Heart left ventricle (tissue), 16 donors: ENCODE data around the gene PPFIA2. TPM values are rescaled to one million over a fixed set of nuclear protein-coding genes. Genes with fewer than 3 reads are reported as not detected.

Source experiments
- ATAC-seq, 4 donors: fragments of 200-7000 bp; cut with Tn5 transposase; one replicate each; pipeline ENCODE4 v1.9.1; 2020 to 2022; ENCODE audit warnings: moderate library complexity in 4 of 4, mild to moderate bottlenecking in 3 of 4, moderate number of reproducible peaks in 1 of 4
- DNase-seq, 5 donors: peaks; one replicate each; pipeline ENCODE4 v3.0.0-alpha.2; 2020
- H3K27ac ChIP-seq, 12 donors: fragments of 200-600 bp; sonication (generic) in 4 of 12; one replicate each; pipeline versions ENCODE4 v1.5.0 to v1.8.0; 2016 to 2022; ENCODE audit warnings: mild to moderate bottlenecking in 2 of 12
- H3K27me3 ChIP-seq, 9 donors: fragments of 200-600 bp; sonication (generic) in 2 of 9; one replicate each; pipeline versions ENCODE4 v1.5.1 to v1.8.0; 2016 to 2022; ENCODE audit warnings: mild to moderate bottlenecking in 3 of 9
- H3K36me3 ChIP-seq, 9 donors: fragments of 200-600 bp; sonication (generic) in 2 of 9; one replicate each; pipeline versions ENCODE4 v1.5.0 to v1.8.0; 2018 to 2022; ENCODE audit warnings: mild to moderate bottlenecking in 2 of 9
- H3K4me1 ChIP-seq, 12 donors: fragments of 200-600 bp; sonication (generic) in 4 of 12; one replicate each; pipeline versions ENCODE4 v1.5.0 to v1.8.0; 2016 to 2022; ENCODE audit warnings: mild to moderate bottlenecking in 3 of 12
- H3K4me3 ChIP-seq, 12 donors: fragments of 200-600 bp; sonication (generic) in 4 of 12; one replicate each; pipeline versions ENCODE4 v1.5.0 to v1.8.0; 2017 to 2022; ENCODE audit warnings: mild to moderate bottlenecking in 9 of 12, moderate library complexity in 4 of 12
- H3K9me3 ChIP-seq, 12 donors: fragments of 200-600 bp; sonication (generic) in 4 of 12; one replicate each; pipeline versions ENCODE4 v1.5.0 to v1.8.0; 2016 to 2022; ENCODE audit warnings: mild to moderate bottlenecking in 1 of 12
- POLR2A ChIP-seq, 2 donors: fragments of 450-650 bp; IDR thresholded peaks; one replicate each; pipeline ENCODE4 v1.6.1; 2017; ENCODE audit warnings: antibody characterized with exemption in 2 of 2, mild to moderate bottlenecking in 2 of 2, moderate library complexity in 2 of 2
- WGBS, 4 donors: extraction: QIAGEN DNeasy Blood & Tissue Kit in 2 of 4; methylation state at CpG; one replicate each; pipeline versions ENCODE4 v1.1.5 to v1.1.7; 2013 to 2018; 5-methylcytosine and 5-hydroxymethylcytosine counted together
- intact Hi-C, 10 donors: fragments of 100-400 bp; cut with DNase I; formaldehyde crosslinking; loops; one replicate each; pipeline versions ENCODE4 v1.11.1 to v1.14.2; 2022
- polyA plus RNA-seq, 2 donors: library from polyadenylated mRNA; stranded (reverse); fragments of 200-250 nt; gene quantifications; one replicate each; pipeline ENCODE4 v1.2.3, GENCODE V29; 2013
- total RNA-seq, 9 donors: library from RNA; depleted of rRNA in 2 of 9; stranded (reverse); fragments of >200 nt in 2 of 9; fragmentation: NEBNext Ultra II Directional in 3 of 9; extraction: Animal tissue kit (Norgen Biotek cat#: 25700) in 3 of 9; gene quantifications; one replicate each; pipeline versions ENCODE4 v1.1.0 to v1.2.4, GENCODE V29; 2016 to 2023
- TF ChIP-seq, protein P1 (sequence below), 12 donors: fragments of 200-600 bp; sonication (generic) in 4 of 12; IDR thresholded peaks; one replicate each; pipeline versions ENCODE4 v1.5.0 to v1.8.0; 2018 to 2022; ENCODE audit warnings: antibody characterized with exemption in 12 of 12, mild to moderate bottlenecking in 5 of 12
- donor health status: ischemic (EF 13 %, LVEDD 7.1; RV severe dilation, severe dysfunction).
- donor health status: healthy with polysubstance abuse.
- donor health status: DM: no; HTN: yes; CAD: no.
- donor health status: DM: no; HTN: no; CAD: no.
- donor health status: ischemic (EF 25% LVEDD 6.9; RV normal size, moderate dysfunction).
- donor health status: ischemic (EF 25% LVEDD 5.7; RV mildly dilated, moderate dysfunction).
- donor health status: healthy.
- donor health status: DM: yes; HTN: yes; CAD: no.
- donor health status: ischemic (EF 35%, LVEDD 5.7; RV mildly dilated, moderate dysfunction).
- donor health status: nonischemic (EF 11% LVEDD 7.7; RV severe dilation, severe dysfunction).
- donor health status: DM: yes; HTN: yes; CAD: no.
- donor health status: PGD.
- donor health status: ischemic (EF 29% LVEDD 5.4; RV normal size, mild dysfunction).
- donor health status: nonischemic (EF 23%, LVEDD 6.1; RV moderate dilation, normal function).

The PPFIA2 gene
- total and polyA plus RNA-seq, 11 donors, result 0.08 to 1.3 (median 0.49) TPM; not detected in 3

DNA sequence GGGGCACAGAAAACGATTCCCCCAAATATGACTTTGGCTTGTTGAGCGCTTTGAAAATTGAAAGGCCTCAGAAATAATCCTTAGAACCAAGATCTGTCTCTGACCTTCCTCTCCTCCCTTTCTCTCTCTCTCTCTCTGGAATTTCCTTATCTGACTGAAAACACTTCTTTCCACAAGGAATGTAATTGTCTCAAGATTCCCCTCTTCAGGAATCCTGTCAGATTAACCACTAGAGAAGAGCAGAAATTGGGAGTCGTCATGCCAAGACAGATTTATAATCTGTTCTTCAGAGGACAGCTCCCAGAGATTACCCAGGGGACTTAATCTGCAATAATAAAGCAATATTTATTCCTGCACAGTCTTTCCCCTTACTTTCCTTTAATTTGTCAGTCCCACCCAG, 363.7 kb downstream of the PPFIA2 start:
- no peak for DNase-seq
- no peak for ATAC-seq
- Histone ChIP-seq H3K27ac (no peak overlapping the region), H3K4me1 (no peaks in the 10 kb centered on the region), H3K4me3 (no peak overlapping the region), H3K36me3 (no peaks in the 10 kb centered on the region), H3K27me3 (no peaks in the 10 kb centered on the region), H3K9me3 (peaks cover 0 to 2% (median 0%) of the 10 kb centered on the region in 12 donors)
- WGBS, 4 donors, result 49 to 63% (median 58%) methylated on average over 3 of the region's 3 CpGs
- TF ChIP-seq POLR2A (IDR thresholded peaks at IDR 0.05), result no peak
- TF ChIP-seq, protein P1, sequence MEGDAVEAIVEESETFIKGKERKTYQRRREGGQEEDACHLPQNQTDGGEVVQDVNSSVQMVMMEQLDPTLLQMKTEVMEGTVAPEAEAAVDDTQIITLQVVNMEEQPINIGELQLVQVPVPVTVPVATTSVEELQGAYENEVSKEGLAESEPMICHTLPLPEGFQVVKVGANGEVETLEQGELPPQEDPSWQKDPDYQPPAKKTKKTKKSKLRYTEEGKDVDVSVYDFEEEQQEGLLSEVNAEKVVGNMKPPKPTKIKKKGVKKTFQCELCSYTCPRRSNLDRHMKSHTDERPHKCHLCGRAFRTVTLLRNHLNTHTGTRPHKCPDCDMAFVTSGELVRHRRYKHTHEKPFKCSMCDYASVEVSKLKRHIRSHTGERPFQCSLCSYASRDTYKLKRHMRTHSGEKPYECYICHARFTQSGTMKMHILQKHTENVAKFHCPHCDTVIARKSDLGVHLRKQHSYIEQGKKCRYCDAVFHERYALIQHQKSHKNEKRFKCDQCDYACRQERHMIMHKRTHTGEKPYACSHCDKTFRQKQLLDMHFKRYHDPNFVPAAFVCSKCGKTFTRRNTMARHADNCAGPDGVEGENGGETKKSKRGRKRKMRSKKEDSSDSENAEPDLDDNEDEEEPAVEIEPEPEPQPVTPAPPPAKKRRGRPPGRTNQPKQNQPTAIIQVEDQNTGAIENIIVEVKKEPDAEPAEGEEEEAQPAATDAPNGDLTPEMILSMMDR (IDR thresholded peaks at IDR 0.05), result no peak
- intact Hi-C loops, result no loop called here

DNA sequence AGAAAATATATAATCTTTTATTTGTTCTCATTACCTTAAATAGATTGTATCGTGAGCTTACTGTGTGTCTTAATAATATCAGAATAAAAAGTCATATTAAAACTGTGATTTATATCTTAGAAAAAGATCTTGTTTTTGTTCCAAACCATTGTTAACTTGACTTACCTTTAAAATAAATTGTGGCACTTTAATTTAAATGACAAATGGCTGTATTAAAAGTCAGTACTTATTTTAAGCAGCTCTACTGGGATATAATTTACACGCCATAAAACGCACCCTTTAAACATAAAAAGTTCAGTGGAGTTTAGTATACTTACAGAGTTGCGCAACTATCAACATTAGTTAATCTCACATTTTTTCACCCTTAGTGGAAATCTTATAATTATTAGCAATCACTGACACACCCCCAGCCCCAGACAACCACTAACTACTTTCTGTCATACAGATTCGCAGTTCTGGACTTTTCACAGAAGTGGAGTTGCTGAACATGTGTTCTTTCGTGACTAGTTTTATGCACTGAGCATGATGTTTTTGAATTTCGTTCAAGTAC, 369.5 kb downstream of the PPFIA2 start:
- 82 to 92% (median 91%) methylated on average over 7 of the region's 7 CpGs for WGBS, 4 donors
- no peaks in the 10 kb centered on the region for H3K36me3 ChIP-seq
- H3K27ac ChIP-seq, result no peak overlapping the region
- no peak for TF ChIP-seq POLR2A (IDR thresholded peaks at IDR 0.05)
- TF ChIP-seq, protein P1 (IDR thresholded peaks at IDR 0.05), result no peak
- no peak for ATAC-seq
- intact Hi-C loops, result no loop called here
- H3K27me3 ChIP-seq, result no peaks in the 10 kb centered on the region
- peaks cover 0 to 7% (median 0%) of the 10 kb centered on the region in 12 donors for H3K9me3 ChIP-seq
- no peaks in the 10 kb centered on the region for H3K4me1 ChIP-seq
- no peak for DNase-seq
- H3K4me3 ChIP-seq, result no peak overlapping the region

GRCh38 chr12:81386101-81386500, 373.0 kb downstream of the PPFIA2 start:
- ATAC-seq (no peak), DNase-seq (no peak)
- TF ChIP-seq, protein P1 (IDR thresholded peaks at IDR 0.05), result no peak
- no peak for TF ChIP-seq POLR2A (IDR thresholded peaks at IDR 0.05)
- Histone ChIP-seq H3K9me3 (peaks cover 0 to 7% (median 0%) of the 10 kb centered on the region in 12 donors), H3K36me3 (no peaks in the 10 kb centered on the region), H3K27ac (no peak overlapping the region), H3K4me3 (no peak overlapping the region), H3K4me1 (no peaks in the 10 kb centered on the region), H3K27me3 (no peaks in the 10 kb centered on the region)
- intact Hi-C loops, result no loop called here
- 93 to 98% (median 95%) methylated on average over 1 of the region's 1 CpG for WGBS, 4 donors

DNA sequence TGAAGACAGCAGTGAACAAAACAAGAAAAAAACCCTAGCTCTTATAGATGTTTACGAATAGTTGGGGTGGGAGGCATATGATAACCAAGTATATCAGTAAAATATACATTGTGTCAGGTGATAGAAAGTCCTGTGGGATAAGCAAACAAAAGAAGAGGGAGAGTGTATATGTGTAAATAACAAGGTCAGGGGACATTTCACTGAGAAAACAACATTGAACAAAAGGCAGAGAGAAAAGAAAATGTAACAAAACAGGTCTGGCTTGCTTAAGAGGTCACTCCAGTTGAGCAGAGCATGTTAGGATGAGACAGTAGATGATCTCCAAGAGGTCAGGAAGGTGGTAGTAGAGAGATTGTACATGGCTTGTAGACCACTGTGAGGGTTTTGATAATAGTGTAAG, 377.2 kb downstream of the PPFIA2 start:
- ATAC-seq (no peak), DNase-seq (no peak)
- TF ChIP-seq POLR2A (IDR thresholded peaks at IDR 0.05), result no peak
- TF ChIP-seq, protein P1 (IDR thresholded peaks at IDR 0.05), result no peak
- Histone ChIP-seq H3K4me1 (no peaks in the 10 kb centered on the region), H3K4me3 (no peak overlapping the region), H3K27ac (no peak overlapping the region), H3K36me3 (no peaks in the 10 kb centered on the region), H3K9me3 (no peaks in the 10 kb centered on the region), H3K27me3 (no peaks in the 10 kb centered on the region)
- intact Hi-C loops, result no loop called here
- 72 to 86% (median 77%) methylated on average over 1 of the region's 1 CpG for WGBS, 4 donors
